GM12878 (cell line): ENCODE data around the gene MROH9. TPM values are rescaled to one million over a fixed set of nuclear protein-coding genes. Genes with fewer than 3 reads are reported as not detected.
A peak's percentile ranks its signal among the peaks of the same experiment; 100 is the strongest.

Experiments
- ATAC-seq: fragments of 200-7000 bp; cut with Tn5 transposase; 3 replicates; pipeline ENCODE4 v1.9.1; 2020; ENCODE audit warnings: mild to moderate bottlenecking, moderate library complexity
- BruUV-seq: library from RNA; stranded (reverse); fragments of 400-500 nt; replicated peaks from 2 replicates; lab custom pipeline; 2021; lab: Mats Ljungman, UMichigan
- CTCF ChIA-PET: fragments of 300-600 bp; sonication (Branson Sonifier 250); formaldehyde crosslinking; extraction: SDS; loops from one replicate; lab custom pipeline; 2021; ENCODE audit warnings: inconsistent platforms; lab: Yijun Ruan, JAX
- POLR2A ChIA-PET: fragments of 350-600 bp; formaldehyde crosslinking; extraction: SDS; loops from one replicate; lab custom pipeline; 2021; ENCODE audit warnings: inconsistent platforms; lab: Charles Lee
- RAD21 ChIA-PET: fragments of 300-600 bp; sonication (Branson Sonifier 250); formaldehyde crosslinking; loops from one replicate; lab custom pipeline; 2023; ENCODE audit warnings: antibody characterized with exemption; ENCODE audit not compliant: unreplicated experiment; lab: Charles Lee
- SMC1A ChIA-PET: fragments of 300-600 bp; sonication (Branson Sonifier 250); formaldehyde crosslinking; loops from one replicate; lab custom pipeline; 2023; ENCODE audit not compliant: unreplicated experiment, uncharacterized antibody; lab: Charles Lee
- DNase-seq: peaks from one replicate; pipeline ENCODE4 v3.0.0-alpha.2; 2011; ENCODE audit warnings: low read depth, low spot score
- FAIRE-seq: peaks from 3 replicates; lab custom pipeline; 2011; peaks lifted over from hg19 to GRCh38; lab: Jason Lieb, UNC
- H2AFZ ChIP-seq: 2 replicates; pipeline ENCODE4 v1.6.0; 2011; ENCODE audit warnings: low read depth, low read length, control low read depth; ENCODE audit not compliant: control insufficient read depth
- H3K27ac ChIP-seq: 2 replicates; pipeline ENCODE4 v1.5.1; 2011; ENCODE audit warnings: control low read depth; ENCODE audit not compliant: control insufficient read depth, insufficient read depth
- H3K27me3 ChIP-seq, 2 experiments: replicated peaks in 1 of 2; 2 replicates each; pipeline versions ENCODE4 v1.6.0 to v1.6.1; 2011; ENCODE audit warnings: low read length in 1 of 2; ENCODE audit not compliant: control insufficient read depth in 2 of 2, insufficient read depth in 2 of 2
- H3K36me3 ChIP-seq, 2 experiments: 2 replicates each; pipeline ENCODE4 v1.5.1; 2011; ENCODE audit warnings: low read length in 1 of 2; ENCODE audit not compliant: control insufficient read depth in 2 of 2, insufficient read depth in 2 of 2
- H3K4me1 ChIP-seq: 2 replicates; pipeline ENCODE4 v1.6.1; 2011; ENCODE audit warnings: mild to moderate bottlenecking, low read length, moderate library complexity, mixed read lengths; ENCODE audit not compliant: control insufficient read depth, insufficient read depth
- H3K4me2 ChIP-seq: 2 replicates; pipeline ENCODE4 v1.6.0; 2011; ENCODE audit warnings: control low read depth; ENCODE audit not compliant: control insufficient read depth, insufficient read depth
- H3K4me3 ChIP-seq: fragments of 200-600 bp; sonication (generic); 2 replicates; pipeline ENCODE4 v1.5.1; 2016
- H3K79me2 ChIP-seq: 2 replicates; pipeline ENCODE4 v1.6.0; 2011; ENCODE audit warnings: low read length; ENCODE audit not compliant: control insufficient read depth, insufficient read depth
- H3K9ac ChIP-seq: 2 replicates; pipeline ENCODE4 v1.8.0; 2011; ENCODE audit warnings: low read length, control low read depth, mixed read lengths; ENCODE audit not compliant: control insufficient read depth, insufficient read depth
- H3K9me3 ChIP-seq: replicated peaks from 3 replicates; pipeline ENCODE4 v1.5.1; 2011; ENCODE audit warnings: mild to moderate bottlenecking, low read length; ENCODE audit not compliant: control insufficient read depth, insufficient read depth
- H4K20me1 ChIP-seq: 2 replicates; pipeline ENCODE4 v1.6.0; 2011; ENCODE audit not compliant: control insufficient read depth, insufficient read depth
- ATF7 ChIP-seq: fragments of 450-650 bp; IDR thresholded peaks from 2 replicates; pipeline ENCODE4 v1.6.1; 2016; ENCODE audit warnings: low read depth, mild to moderate bottlenecking
- POU2F2 ChIP-seq: IDR thresholded peaks from 3 replicates; pipeline ENCODE4 v1.6.1; 2011; ENCODE audit warnings: low read depth, mild to moderate bottlenecking, low read length, borderline replicate concordance
- RAD51 ChIP-seq: fragments of 450-650 bp; IDR thresholded peaks from 2 replicates; pipeline ENCODE4 v1.6.1; 2016; ENCODE audit warnings: moderate library complexity, mild to moderate bottlenecking, inconsistent platforms
- RB1 ChIP-seq: fragments of 450-650 bp; formaldehyde crosslinking; IDR thresholded peaks from 2 replicates; pipeline ENCODE4 v1.6.1; 2017; ENCODE audit warnings: mild to moderate bottlenecking, borderline replicate concordance
- SPI1 ChIP-seq: IDR thresholded peaks from 2 replicates; pipeline ENCODE4 v1.6.1; 2011; ENCODE audit warnings: low read depth, mild to moderate bottlenecking, low read length, moderate library complexity, borderline replicate concordance; ENCODE audit not compliant: insufficient read depth
- TAF1 ChIP-seq: IDR thresholded peaks from 2 replicates; pipeline ENCODE4 v1.6.1; 2011; ENCODE audit warnings: mild to moderate bottlenecking, low read depth, low read length, borderline replicate concordance
- WGBS: methylation state at CpG from one replicate; pipeline ENCODE4 v1.1.6; 2016; ENCODE audit warnings: low lambda C conversion rate; ENCODE audit not compliant: insufficient replicate concordance, insufficient coverage; ENCODE audit errors: missing lambda C conversion rate; 5-methylcytosine and 5-hydroxymethylcytosine counted together
- in situ Hi-C: fragments of 300-500 bp; cut with MboI; formaldehyde crosslinking; loops from 9 replicates; pipeline ENCODE4 v1.14.3; 2018; ENCODE audit warnings: mixed read lengths
- intact Hi-C: fragments of 100-400 bp; cut with micrococcal nuclease; formaldehyde crosslinking; loops from one replicate; pipeline ENCODE4 v1.14.2; 2022; ENCODE audit not compliant: unreplicated experiment
- polyA plus RNA-seq, 11 experiments: library from polyadenylated mRNA; depleted of rRNA in 4 of 11; unstranded in 6 of 11; stranded (reverse) in 5 of 11; fragments of >200 nt; fragmentation: Nextera tagmentation in 4 of 11; fragmentation: Illumina TruSeq in 1 of 11; extraction: Ambion mirVana in 4 of 11; extraction: Trizol in 1 of 11; gene quantifications; 1 replicate in 1 of 11; 2 replicates in 10 of 11; pipeline versions ENCODE4 v1.2.1 to v1.2.3, GENCODE V29; 2011 to 2016; ENCODE audit warnings: inconsistent platforms in 2 of 11, missing spikeins in 2 of 11, low read depth in 1 of 11
- total RNA-seq, 4 experiments: library from RNA; depleted of rRNA in 3 of 4; stranded (reverse); fragments of >200 nt in 3 of 4; fragmentation: Illumina TruSeq in 1 of 4; extraction: Trizol in 1 of 4; gene quantifications; 2 replicates each; pipeline versions ENCODE4 v1.2.1 to v1.2.3, GENCODE V29; 2013 to 2021
- TF ChIP-seq, protein P1 (sequence below): fragments of 450-650 bp; IDR thresholded peaks from 2 replicates; pipeline ENCODE4 v1.6.1; 2017; ENCODE audit warnings: low read depth, mild to moderate bottlenecking, moderate library complexity

Gene MROH9
- total and polyA plus RNA-seq, 10 of the 15 experiments (the other 5 are each of a cell fraction or from before 2014, with no cell fraction given): not detected

- ChIA-PET RAD21 (interaction anchor here (0.5 kb wide), 1 partner anchor 1048 kb away, joined by 3 read pairs; no protein-coding TSS in a partner anchor), CTCF (interaction anchor here (0.6 to 1.0 kb wide), 2 partner anchors 160 to 861 kb away, joined by 3 to 4 read pairs; no protein-coding TSS in a partner anchor), SMC1A (interaction anchor here (0.5 kb wide), 1 partner anchor 81 kb away, joined by 3 read pairs; no protein-coding TSS in a partner anchor), POLR2A (no interaction called here)
- H3K9ac ChIP-seq: no peak overlapping the region
- peak overlapping the region; percentile 61 for H3K4me2 ChIP-seq
- no peak overlapping the region for H3K27ac ChIP-seq
- H3K79me2 ChIP-seq: no peaks in the 10 kb centered on the region
- DNase-seq (peak; percentile 24), ATAC-seq (peak; percentile 80), FAIRE-seq (no peak)
- H3K9me3 ChIP-seq: peaks cover 1% of the 10 kb centered on the region; the same call in 2 of the 3 replicates
- BruUV-seq: no TSS peak
- peaks cover 5% of the 10 kb centered on the region; the same call in 1 of the 2 replicates for H3K4me1 ChIP-seq
- H3K27me3 ChIP-seq: no peaks in the 10 kb centered on the region
- intact Hi-C loops: no loop called here
- no peaks in the 10 kb centered on the region for H3K36me3 ChIP-seq
- H4K20me1 ChIP-seq: no peaks in the 10 kb centered on the region
- no peak overlapping the region; the same call in 1 of the 2 replicates for H3K4me3 ChIP-seq
- H2AFZ ChIP-seq: no peak overlapping the region; the same call in 1 of the 2 replicates
- WGBS: 15% methylated on average over 3 of the region's 3 CpGs
- TF ChIP-seq POU2F2 (peak; percentile 52; the same call in 1 of the 3 replicates), TAF1 (no peak), RAD51 (peak; percentile 62), ATF7 (0 out of 2 replicates have a peak, but pooled peaks have one; percentile 10), SPI1 (peak; percentile 59; the same call in 1 of the 2 replicates), RB1 (no peak)
- TF ChIP-seq, protein P1, sequence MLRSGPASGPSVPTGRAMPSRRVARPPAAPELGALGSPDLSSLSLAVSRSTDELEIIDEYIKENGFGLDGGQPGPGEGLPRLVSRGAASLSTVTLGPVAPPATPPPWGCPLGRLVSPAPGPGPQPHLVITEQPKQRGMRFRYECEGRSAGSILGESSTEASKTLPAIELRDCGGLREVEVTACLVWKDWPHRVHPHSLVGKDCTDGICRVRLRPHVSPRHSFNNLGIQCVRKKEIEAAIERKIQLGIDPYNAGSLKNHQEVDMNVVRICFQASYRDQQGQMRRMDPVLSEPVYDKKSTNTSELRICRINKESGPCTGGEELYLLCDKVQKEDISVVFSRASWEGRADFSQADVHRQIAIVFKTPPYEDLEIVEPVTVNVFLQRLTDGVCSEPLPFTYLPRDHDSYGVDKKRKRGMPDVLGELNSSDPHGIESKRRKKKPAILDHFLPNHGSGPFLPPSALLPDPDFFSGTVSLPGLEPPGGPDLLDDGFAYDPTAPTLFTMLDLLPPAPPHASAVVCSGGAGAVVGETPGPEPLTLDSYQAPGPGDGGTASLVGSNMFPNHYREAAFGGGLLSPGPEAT: 0 out of 2 replicates have a peak, but pooled peaks have one; percentile 15
- in situ Hi-C loops: no loop called here
These were observed 3.1 kb upstream of the MROH9 start for GRCh38 chr1:170932236-170932635.
